Hindlimb muscle (tissue), 1 donor: ENCODE results near the gene KRTAP12-4. TPM values are rescaled to one million over a fixed set of nuclear protein-coding genes. Genes with fewer than 3 reads are reported as not detected.
"Not testable (repeated sequence)": the region's sequence is repeated elsewhere in the genome, so short reads cannot be mapped to it uniquely, and the experiment has no call there.

Experiments used
- DNase-seq: peaks from one replicate; pipeline ENCODE4 v3.0.0-alpha.2; 2013
- polyA plus RNA-seq: library from polyadenylated mRNA; unstranded; fragments of 120-200 nt; gene quantifications from one replicate; pipeline ENCODE4 v1.2.1, GENCODE V29; 2013; ENCODE audit not compliant: insufficient read length

KRTAP12-4 gene
- polyA plus RNA-seq, 1 donor = not detected

- DNase-seq = not testable (repeated sequence)
Observed at GRCh38 chr21:44610157-44610843, 44.2 kb downstream of the KRTAP12-4 start.

- no peak for DNase-seq
Observed at GRCh38 chr21:44609193-44609592, 45.3 kb downstream of the KRTAP12-4 start.

GRCh38 chr21:44606495-44606894 lies 48.0 kb downstream of the KRTAP12-4 start:
- no peak for DNase-seq

Other genes with a start within 250 kb of the KRTAP12-4 start
- 2.4 TPM for gene LRRC3, start 199.1 kb downstream of the KRTAP12-4 start, polyA plus RNA-seq
- gene KRTAP10-1, start 114.5 kb downstream of the KRTAP12-4 start, polyA plus RNA-seq = not detected
- gene KRTAP10-2, start 103.2 kb downstream of the KRTAP12-4 start, polyA plus RNA-seq = not detected
- gene KRTAP10-3, start 95.9 kb downstream of the KRTAP12-4 start, polyA plus RNA-seq = not detected
- gene KRTAP10-4, start 80.9 kb downstream of the KRTAP12-4 start, polyA plus RNA-seq = not detected
- not detected for gene KRTAP10-5, start 74.1 kb downstream of the KRTAP12-4 start, polyA plus RNA-seq
- not detected for gene KRTAP10-6, start 62.2 kb downstream of the KRTAP12-4 start, polyA plus RNA-seq
- gene KRTAP10-7, start 54.1 kb downstream of the KRTAP12-4 start, polyA plus RNA-seq = not detected
- gene KRTAP10-8, start 42.6 kb downstream of the KRTAP12-4 start, polyA plus RNA-seq = not detected
- not detected for gene KRTAP10-9, start 27.6 kb downstream of the KRTAP12-4 start, polyA plus RNA-seq
- not detected for gene KRTAP10-10, start 17.3 kb downstream of the KRTAP12-4 start, polyA plus RNA-seq
- gene KRTAP10-11, start 8.2 kb downstream of the KRTAP12-4 start, polyA plus RNA-seq = not detected
- not detected for gene KRTAP12-3, start 3.3 kb upstream of the KRTAP12-4 start, polyA plus RNA-seq
- not detected for gene KRTAP12-2, start 12.3 kb upstream of the KRTAP12-4 start, polyA plus RNA-seq
- gene KRTAP12-1, start 27.5 kb upstream of the KRTAP12-4 start, polyA plus RNA-seq = not detected
- not detected for gene KRTAP10-12, start 42.5 kb upstream of the KRTAP12-4 start, polyA plus RNA-seq
- 0.14 TPM for gene TSPEAR, start 56.9 kb upstream of the KRTAP12-4 start, polyA plus RNA-seq
- gene UBE2G2, start 147.2 kb upstream of the KRTAP12-4 start, polyA plus RNA-seq = 86.3 TPM
- gene SUMO3, start 163.4 kb upstream of the KRTAP12-4 start, polyA plus RNA-seq = 61.7 TPM
- gene PTTG1IP, start 219.0 kb upstream of the KRTAP12-4 start, polyA plus RNA-seq = 131 TPM